Measurements from ENCODE around the gene EHMT1. TPM values are rescaled to one million over a fixed set of nuclear protein-coding genes. Genes with fewer than 3 reads are reported as not detected.

Gene EHMT1
- total RNA-seq, 6 experiments from 2014 or later: 26.8 to 51.9 (median 36.7) TPM

GRCh38 chr9:137865581-137866145 is 246.9 kb downstream of the EHMT1 start:
- WGBS (ENCODE audit: insufficient coverage, low coverage, low lambda C conversion rate, missing lambda C conversion rate): 22% methylated on average over 6 of the region's 18 CpGs
- H3K36me3 ChIP-seq: no peaks in the 10 kb centered on the region
- no peaks in the 10 kb centered on the region for H3K4me1 ChIP-seq
- H3K27ac ChIP-seq: no peak overlapping the region
- ATAC-seq (no peak), DNase-seq (no peak)
- H3K4me3 ChIP-seq: no peak overlapping the region
- H3K27me3 ChIP-seq: no peaks in the 10 kb centered on the region
- TF ChIP-seq POLR2A (IDR thresholded peaks at IDR 0.05) (no peak), CTCF (IDR thresholded peaks at IDR 0.05) (no peak)
- intact Hi-C loops (cut with DNase I): no loop called here
- H3K9me3 ChIP-seq: no peaks in the 10 kb centered on the region

GRCh38 chr9:137866226-137867141 is 247.7 kb downstream of the EHMT1 start:
- 34% methylated on average over 7 of the region's 21 CpGs for WGBS (ENCODE audit: insufficient coverage, low coverage, low lambda C conversion rate, missing lambda C conversion rate)
- no peaks in the 10 kb centered on the region for H3K4me1 ChIP-seq
- intact Hi-C loops (cut with DNase I): no loop called here
- DNase-seq (no peak), ATAC-seq (no peak)
- H3K4me3 ChIP-seq: no peak overlapping the region
- TF ChIP-seq POLR2A (IDR thresholded peaks at IDR 0.05) (no peak), CTCF (IDR thresholded peaks at IDR 0.05) (no peak)
- H3K27me3 ChIP-seq: no peaks in the 10 kb centered on the region
- H3K27ac ChIP-seq: no peak overlapping the region
- H3K36me3 ChIP-seq: no peaks in the 10 kb centered on the region
- no peaks in the 10 kb centered on the region for H3K9me3 ChIP-seq

- Histone ChIP-seq H3K4me1 (no peaks in the 10 kb centered on the region), H3K9me3 (no peaks in the 10 kb centered on the region), H3K4me3 (no peak overlapping the region), H3K36me3 (no peaks in the 10 kb centered on the region), H3K27me3 (no peaks in the 10 kb centered on the region), H3K27ac (no peak overlapping the region)
- WGBS (ENCODE audit: insufficient coverage, low coverage, low lambda C conversion rate, missing lambda C conversion rate): 60% methylated on average over 3 of the region's 3 CpGs
- DNase-seq (no peak), ATAC-seq (no peak)
- TF ChIP-seq POLR2A (IDR thresholded peaks at IDR 0.05) (no peak), CTCF (IDR thresholded peaks at IDR 0.05) (no peak)
- intact Hi-C loops (cut with DNase I): no loop called here
Measured at GRCh38 chr9:137870432-137870831, 251.6 kb downstream of the EHMT1 start.

GRCh38 chr9:137872296-137872695 is 253.5 kb downstream of the EHMT1 start:
- no peak for ATAC-seq
- DNase-seq: no peak
- intact Hi-C loops (cut with DNase I): no loop called here
- Histone ChIP-seq H3K27ac (no peak overlapping the region), H3K4me1 (no peaks in the 10 kb centered on the region), H3K27me3 (no peaks in the 10 kb centered on the region), H3K9me3 (no peaks in the 10 kb centered on the region), H3K36me3 (no peaks in the 10 kb centered on the region), H3K4me3 (no peak overlapping the region)
- WGBS (ENCODE audit: insufficient coverage, low coverage, low lambda C conversion rate, missing lambda C conversion rate): 53% methylated on average over 3 of the region's 10 CpGs
- no peak for TF ChIP-seq CTCF (IDR thresholded peaks at IDR 0.05)
- TF ChIP-seq POLR2A (IDR thresholded peaks at IDR 0.05): no peak

Data from right lobe of liver (tissue), 6 donors.